Stimulated activated CD8-positive, alpha-beta memory T cell treated with anti-CD3 and anti-CD28 coated beads, Interleukin-7, amount 100 ng/mL, for 1 hour (primary cell): ENCODE results near the gene TXNDC5.
"Not testable (repeated sequence)": the region's sequence is repeated elsewhere in the genome, so short reads cannot be mapped to it uniquely, and the experiment has no call there.

Source experiments
- DNase-seq, 2 donors: peaks; one replicate each; pipeline ENCODE4 v3.0.0-alpha.2; 2020; ENCODE audit warnings: low read depth in 2 of 2

TXNDC5 gene

GRCh38 chr6:7914311-7914710 is 3.7 kb upstream of the TXNDC5 start:
- no peak for DNase-seq

GRCh38 chr6:7912736-7913517 is 2.3 kb upstream of the TXNDC5 start:
- no peak for DNase-seq

- DNase-seq, result no peak
Measured at GRCh38 chr6:7912024-7912423, 1.4 kb upstream of the TXNDC5 start.

GRCh38 chr6:7911345-7911725 is 747 bp upstream of the TXNDC5 start:
- no peak for DNase-seq

GRCh38 chr6:7910298-7910653 is 312 bp downstream of the TXNDC5 start:
- DNase-seq, result no peak

- no peak for DNase-seq
Measured at GRCh38 chr6:7909323-7910276, 988 bp downstream of the TXNDC5 start.

DNA sequence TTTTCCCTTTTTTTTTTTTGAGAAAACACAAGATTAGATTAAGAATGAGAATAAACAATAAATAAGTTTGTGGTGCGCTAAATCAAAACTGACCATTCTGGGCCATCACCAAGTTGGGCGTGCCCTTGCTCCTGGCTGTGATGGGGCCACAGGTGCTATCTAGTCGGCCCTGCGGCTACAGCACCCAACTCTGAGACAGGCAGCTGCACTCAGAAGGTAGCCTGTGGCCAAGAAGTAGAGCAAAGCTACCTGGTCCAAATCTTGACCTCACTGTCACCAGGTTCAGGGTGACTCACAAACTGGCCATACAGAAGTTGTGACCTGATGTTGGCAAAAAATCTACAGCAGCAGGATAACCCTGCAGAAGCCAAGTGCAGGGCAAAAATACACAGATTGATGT is 3.4 kb downstream of the TXNDC5 start:
- DNase-seq, result no peak

DNA sequence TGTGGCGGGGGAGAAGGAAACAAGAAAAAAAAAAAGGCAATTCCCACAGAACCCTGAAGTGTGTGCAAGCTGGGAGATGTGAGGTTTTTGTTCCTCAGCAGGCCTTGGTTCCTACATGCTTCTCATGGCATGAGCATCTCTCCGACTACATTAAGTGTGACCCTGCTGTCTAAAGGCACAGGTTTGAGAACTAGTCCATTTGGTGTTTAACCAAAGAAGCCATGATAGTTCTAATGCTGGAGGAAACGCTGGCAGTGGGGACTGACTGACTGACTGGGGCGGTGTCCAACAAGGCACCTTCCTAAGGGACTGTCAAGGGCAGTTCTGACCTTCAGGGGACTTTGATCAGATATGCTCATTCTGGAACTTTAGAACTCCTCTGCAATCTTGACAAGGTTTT is 3.8 kb downstream of the TXNDC5 start:
- no peak for DNase-seq

GRCh38 chr6:7905416-7905815 is 5.2 kb downstream of the TXNDC5 start:
- no peak for DNase-seq

DNA sequence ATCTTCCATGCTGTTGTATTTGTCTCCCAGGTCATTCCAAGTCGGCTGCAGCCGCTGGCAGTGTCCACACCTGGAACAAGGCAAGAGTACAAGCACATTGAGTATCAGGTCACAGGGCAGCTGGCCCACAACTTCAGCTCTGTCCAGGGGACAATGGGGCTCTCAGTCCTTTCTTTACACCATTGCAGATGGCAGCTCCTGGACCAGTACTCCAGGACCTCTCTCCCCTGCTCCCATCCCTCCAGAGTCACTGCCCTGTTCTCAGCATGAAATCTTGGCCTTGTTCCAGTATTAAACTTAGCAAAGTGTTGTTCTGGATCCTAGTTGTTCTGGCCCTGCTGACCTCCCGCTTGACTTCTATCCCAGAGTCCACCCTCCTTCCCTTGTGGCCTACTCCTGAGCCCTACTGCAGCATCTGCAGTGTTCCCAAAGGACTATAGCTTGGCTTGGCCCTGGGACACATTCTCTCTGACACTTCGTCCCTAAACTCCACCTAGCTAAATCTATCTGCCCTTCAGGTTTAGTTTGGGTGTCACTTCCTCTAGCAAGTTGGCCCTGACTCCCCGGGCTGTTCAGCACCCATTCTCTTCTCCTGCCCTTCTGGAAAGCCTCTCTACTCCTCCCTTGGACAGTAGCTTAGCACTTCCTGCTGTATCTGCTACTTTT is 5.8 kb downstream of the TXNDC5 start:
- no peak for DNase-seq

DNA sequence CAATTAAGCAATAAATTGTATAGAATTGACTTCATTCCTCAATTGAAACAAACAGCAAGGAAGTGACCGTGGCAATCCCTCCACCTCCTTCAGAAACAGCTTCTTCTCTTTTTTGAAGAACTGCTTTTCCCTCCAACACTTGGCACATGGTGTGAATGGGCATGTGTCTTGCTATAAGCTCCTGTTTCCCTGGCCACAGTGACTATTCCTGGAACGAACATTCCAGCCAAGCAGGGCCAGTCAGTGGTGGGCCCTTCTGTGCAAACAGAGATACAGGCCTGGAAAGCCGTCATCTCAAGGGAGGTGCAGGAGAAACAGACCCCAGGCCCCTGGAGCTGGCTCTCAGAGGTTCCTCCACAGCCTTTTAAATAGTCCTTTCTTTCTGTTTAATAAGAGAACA is 6.9 kb downstream of the TXNDC5 start:
- DNase-seq, result no peak

DNA sequence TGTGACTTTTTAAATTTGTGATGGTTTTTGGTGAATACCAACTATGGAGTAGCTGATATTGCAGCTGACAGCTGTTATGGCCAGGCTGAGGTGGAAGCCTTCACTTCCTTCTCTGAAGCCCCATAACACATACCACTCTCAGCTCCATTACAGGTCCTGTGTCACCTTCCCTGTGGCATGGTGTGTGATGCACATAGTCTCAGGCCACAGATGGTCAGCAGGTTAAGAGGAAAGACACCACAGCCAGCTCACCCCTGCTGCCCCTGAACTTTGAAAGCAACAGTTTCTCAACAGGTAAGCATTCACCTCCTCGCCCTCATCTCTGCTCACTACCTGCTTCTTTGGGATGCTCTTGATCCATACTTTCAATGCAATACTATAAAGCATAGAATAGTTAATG is 7.7 kb downstream of the TXNDC5 start:
- DNase-seq, result no peak

DNA sequence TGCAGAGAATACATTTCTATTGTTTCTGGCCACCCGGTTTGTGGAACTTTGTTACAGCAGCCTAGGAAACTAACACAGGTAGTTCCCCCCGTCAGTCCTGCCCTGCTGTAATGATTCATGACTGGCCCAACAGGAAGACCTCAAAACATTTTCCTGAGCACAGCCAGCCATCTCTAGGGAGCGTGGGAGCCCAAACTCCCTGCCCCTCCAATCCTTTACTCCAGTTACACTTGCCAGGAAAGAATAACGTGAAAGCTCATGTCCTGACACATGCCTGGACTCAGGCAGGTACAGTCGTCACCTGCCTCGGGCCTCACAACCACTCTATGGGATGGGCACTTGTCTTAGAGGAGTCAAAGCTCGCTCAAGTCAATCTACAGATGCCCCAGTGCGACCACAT is 8.4 kb downstream of the TXNDC5 start:
- no peak for DNase-seq

GRCh38 chr6:7901780-7902179 is 8.8 kb downstream of the TXNDC5 start:
- DNase-seq, result no peak

GRCh38 chr6:7901056-7901455 is 9.5 kb downstream of the TXNDC5 start:
- DNase-seq, result no peak

- DNase-seq, result no peak
Measured at GRCh38 chr6:7900621-7901020, 10.0 kb downstream of the TXNDC5 start.

DNA sequence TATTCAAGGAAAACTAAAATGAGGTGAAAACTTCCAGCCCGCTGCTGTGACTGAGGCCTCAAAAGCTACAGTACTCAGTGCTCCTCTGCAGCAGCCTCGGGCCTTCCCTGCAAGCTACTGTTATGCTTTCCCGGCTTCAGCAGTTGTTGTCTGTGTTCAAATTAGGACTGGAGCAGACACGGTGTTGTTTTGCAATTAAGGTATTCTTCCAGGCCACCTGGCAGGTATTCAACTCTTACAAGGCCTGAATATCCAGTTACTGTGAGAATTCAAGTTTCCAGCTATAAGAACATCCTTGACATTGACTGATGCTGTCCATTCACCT is 10.7 kb downstream of the TXNDC5 start:
- DNase-seq, result no peak

DNA sequence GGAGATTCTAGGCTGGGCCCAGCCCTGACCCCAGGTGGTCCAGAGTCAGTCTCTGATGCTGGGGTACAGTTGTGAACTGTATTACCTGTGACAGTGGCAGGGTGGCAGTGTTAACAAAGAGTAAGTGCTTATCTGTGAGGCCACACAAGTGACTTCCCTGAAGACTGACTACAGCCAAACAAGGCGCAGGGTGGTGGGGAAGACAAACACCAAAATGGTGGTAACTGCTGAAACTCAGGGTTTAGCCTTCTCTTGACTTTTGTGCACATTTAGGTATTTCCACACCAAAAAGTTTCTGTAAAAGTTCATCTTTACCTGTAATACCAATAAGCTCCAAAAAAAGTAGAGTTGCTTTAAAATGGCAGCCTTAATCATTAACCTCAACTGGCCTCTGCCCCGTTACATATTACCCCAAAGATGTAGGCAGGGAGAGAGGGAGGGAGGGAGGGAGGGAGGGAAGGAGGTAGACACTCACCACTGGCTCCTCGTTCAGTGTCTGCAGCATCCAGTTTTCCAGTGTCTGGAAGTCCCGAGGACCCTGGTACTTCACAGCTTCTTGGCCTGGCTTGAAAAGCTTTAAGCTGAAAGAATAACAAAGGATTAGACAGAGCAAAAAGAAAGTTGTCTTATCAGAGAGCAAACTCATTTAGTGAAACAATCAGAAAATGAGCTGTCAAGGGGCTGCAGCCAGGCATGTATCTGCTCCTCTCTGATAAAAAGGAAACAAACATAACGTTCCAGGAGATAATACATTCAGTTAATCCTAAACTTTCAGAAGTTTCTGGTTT is 11.3 kb downstream of the TXNDC5 start:
- no peak for DNase-seq

DNA sequence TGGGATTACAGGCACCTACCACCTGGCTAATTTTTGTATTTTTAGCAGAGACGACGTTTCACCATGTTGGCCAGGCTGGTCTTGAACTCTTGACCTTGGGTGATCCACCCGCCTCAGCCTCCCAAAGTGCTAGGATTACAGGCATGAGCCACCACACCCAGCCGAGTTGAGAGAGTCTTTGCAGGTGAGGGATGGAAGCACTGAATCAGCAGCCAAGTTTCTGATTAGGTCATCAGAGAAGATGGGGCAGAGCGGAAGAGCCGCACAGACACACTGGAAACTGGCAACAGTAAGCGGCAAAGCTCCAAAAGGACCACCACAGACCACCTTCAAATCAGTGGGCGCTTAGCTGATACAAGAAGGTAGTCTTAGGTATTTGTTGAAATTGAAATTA is 12.4 kb downstream of the TXNDC5 start:
- not testable (repeated sequence) for DNase-seq

DNA sequence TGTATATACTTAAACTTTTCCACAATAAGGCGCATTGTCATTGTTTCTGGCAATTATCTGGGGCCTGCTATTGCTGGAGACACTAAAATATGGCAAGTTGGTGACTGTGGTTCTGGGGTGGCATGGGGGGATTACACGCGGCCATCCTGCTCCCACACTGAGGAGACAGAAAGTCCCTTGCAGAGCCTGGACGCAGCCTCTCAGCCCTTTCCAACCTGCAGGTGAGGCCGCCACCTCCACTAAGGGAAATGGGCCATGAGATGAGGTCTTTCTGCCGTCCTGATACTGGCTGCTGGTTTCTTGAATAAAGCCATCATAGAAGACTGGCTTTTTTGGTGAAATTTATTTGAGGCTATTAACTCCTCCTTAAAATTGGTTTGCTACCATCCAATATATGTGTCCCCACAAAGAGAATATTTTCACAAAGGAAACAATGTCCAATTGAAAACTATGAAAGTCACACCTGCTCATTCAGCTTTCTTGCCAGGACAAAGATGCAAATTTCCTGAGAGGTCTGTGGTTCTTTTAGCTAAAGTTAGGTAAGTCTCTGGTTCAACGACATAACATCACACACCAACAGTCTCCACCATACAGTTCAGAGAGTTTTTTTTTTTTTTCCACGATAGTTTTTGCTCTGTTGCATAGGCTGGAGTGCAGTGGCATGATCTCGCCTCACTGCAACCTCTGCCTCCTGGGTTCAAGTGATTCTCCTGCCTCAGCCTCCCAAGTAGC is 13.0 kb downstream of the TXNDC5 start:
- DNase-seq, result no peak

- no peak for DNase-seq
Measured at GRCh38 chr6:7896465-7896987, 14.1 kb downstream of the TXNDC5 start.
